ENCODE data around the gene TESMIN.

The TESMIN gene

GRCh38 chr11:68684385-68685356 lies 66.6 kb downstream of the TESMIN start, which contains the start of gene GAL:
Gene GAL (plus strand): TSS chr11:68684544. CDS start chr11:68684924, 380 bp downstream.
- FAIRE-seq (no peak), DNase-seq (ENCODE audit: low spot score) (no peak)

- no peak for FAIRE-seq
- DNase-seq (ENCODE audit: low spot score): no peak
Observed at GRCh38 chr11:68683536-68684384, 67.6 kb downstream of the TESMIN start.

- no peak for FAIRE-seq
- DNase-seq (ENCODE audit: low spot score): no peak
Observed at GRCh38 chr11:68683121-68683520, 68.2 kb downstream of the TESMIN start.

- no peak for FAIRE-seq
- no peak for DNase-seq (ENCODE audit: low spot score)
Observed at GRCh38 chr11:68682531-68682961, 68.8 kb downstream of the TESMIN start.

GRCh38 chr11:68680541-68681231 lies 70.6 kb downstream of the TESMIN start:
- FAIRE-seq: no peak

GRCh38 chr11:68678031-68678441 lies 73.3 kb downstream of the TESMIN start:
- FAIRE-seq (no peak), DNase-seq (ENCODE audit: low spot score) (no peak)

More at GRCh38 chr11:68680541-68681231, 70.6 kb downstream of the TESMIN start:
- no peak for DNase-seq (ENCODE audit: low spot score)

GRCh38 chr11:68677432-68677831 lies 73.9 kb downstream of the TESMIN start:
- DNase-seq (ENCODE audit: low spot score) (peak; percentile 88), FAIRE-seq (peak; percentile 30)

- no peak for FAIRE-seq
Observed at GRCh38 chr11:68674461-68674860, 76.9 kb downstream of the TESMIN start.

GRCh38 chr11:68673991-68674390 lies 77.3 kb downstream of the TESMIN start:
- DNase-seq (ENCODE audit: low spot score) (no peak), FAIRE-seq (no peak)

More at GRCh38 chr11:68674461-68674860, 76.9 kb downstream of the TESMIN start:
- no peak for DNase-seq (ENCODE audit: low spot score)

GRCh38 chr11:68673306-68673945 lies 77.9 kb downstream of the TESMIN start:
- DNase-seq (ENCODE audit: low spot score): no peak
- FAIRE-seq: no peak

GRCh38 chr11:68670208-68670992 lies 80.9 kb downstream of the TESMIN start:
- DNase-seq (ENCODE audit: low spot score) (no peak), FAIRE-seq (no peak)

GRCh38 chr11:68669301-68670090 lies 81.8 kb downstream of the TESMIN start:
- FAIRE-seq (no peak), DNase-seq (ENCODE audit: low spot score) (no peak)

- FAIRE-seq: no peak
Observed at GRCh38 chr11:68667511-68668500, 83.5 kb downstream of the TESMIN start.

GRCh38 chr11:68666849-68667248 lies 84.5 kb downstream of the TESMIN start:
- DNase-seq (ENCODE audit: low spot score): no peak
- FAIRE-seq: no peak

More at GRCh38 chr11:68667511-68668500, 83.5 kb downstream of the TESMIN start:
- DNase-seq (ENCODE audit: low spot score): no peak

GRCh38 chr11:68665436-68665835 lies 85.9 kb downstream of the TESMIN start:
- no peak for FAIRE-seq
- DNase-seq (ENCODE audit: low spot score): no peak

GRCh38 chr11:68664906-68665305 lies 86.4 kb downstream of the TESMIN start:
- no peak for DNase-seq (ENCODE audit: low spot score)
- no peak for FAIRE-seq

GRCh38 chr11:68664141-68664540 lies 87.2 kb downstream of the TESMIN start:
- FAIRE-seq (no peak), DNase-seq (ENCODE audit: low spot score) (no peak)

- DNase-seq (ENCODE audit: low spot score): no peak
- no peak for FAIRE-seq
Observed at GRCh38 chr11:68663482-68664010, 87.8 kb downstream of the TESMIN start.
